LNCaP clone FGC (cell line): ENCODE results near the gene CLBA1.

Experiments
- DNase-seq: peaks from one replicate; pipeline ENCODE4 v3.0.0-alpha.2; 2011; ENCODE audit warnings: low read depth
- H3K4me3 ChIP-seq: 2 replicates; pipeline ENCODE4 v1.5.1; 2011; ENCODE audit warnings: mild to moderate bottlenecking, low read depth, low read length, control low read depth
- TF ChIP-seq, protein P1 (sequence below): IDR thresholded peaks from 2 replicates; pipeline ENCODE4 v1.5.1; 2012; ENCODE audit warnings: mild to moderate bottlenecking; ENCODE audit not compliant: control insufficient read depth, insufficient read depth; ENCODE audit errors: extremely low read depth

CLBA1 gene

DNA sequence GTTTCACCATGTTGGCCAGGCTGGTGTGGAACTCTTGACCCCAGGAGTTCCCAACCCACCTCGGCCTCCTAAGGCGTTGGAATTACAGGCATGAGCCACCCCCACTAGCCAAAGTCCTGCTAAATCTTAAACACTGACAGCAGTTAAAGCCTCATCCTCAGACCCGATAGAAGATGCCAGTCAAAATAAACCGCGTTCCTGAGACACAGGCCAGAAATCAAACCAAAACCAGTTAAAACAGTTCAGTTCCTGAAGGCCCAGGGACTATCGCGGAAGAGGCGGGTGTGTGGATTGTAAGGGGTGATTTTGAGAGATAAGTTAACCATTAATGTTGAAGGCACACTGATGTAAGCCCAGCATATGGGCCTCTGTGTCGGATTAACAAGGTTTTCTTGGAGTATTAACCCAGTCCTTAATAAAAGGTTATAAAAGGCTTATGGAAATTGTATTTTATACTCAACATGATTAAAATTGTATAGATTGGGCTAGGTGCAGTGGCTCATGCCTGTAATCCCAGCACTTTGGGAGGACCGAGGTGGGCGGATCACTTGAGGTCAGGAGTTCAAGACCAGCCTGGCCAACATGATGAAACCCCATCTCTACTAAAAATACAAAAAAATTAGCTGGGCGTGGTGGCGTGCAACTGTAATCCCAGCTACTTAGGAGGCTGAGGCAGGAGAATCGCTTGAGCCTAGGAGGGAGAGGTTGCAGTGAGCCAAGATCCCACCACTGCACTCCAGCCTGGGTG is 54.0 kb downstream of the CLBA1 start:
- H3K4me3 ChIP-seq: no peak overlapping the region
- no peak for DNase-seq
- TF ChIP-seq, protein P1, sequence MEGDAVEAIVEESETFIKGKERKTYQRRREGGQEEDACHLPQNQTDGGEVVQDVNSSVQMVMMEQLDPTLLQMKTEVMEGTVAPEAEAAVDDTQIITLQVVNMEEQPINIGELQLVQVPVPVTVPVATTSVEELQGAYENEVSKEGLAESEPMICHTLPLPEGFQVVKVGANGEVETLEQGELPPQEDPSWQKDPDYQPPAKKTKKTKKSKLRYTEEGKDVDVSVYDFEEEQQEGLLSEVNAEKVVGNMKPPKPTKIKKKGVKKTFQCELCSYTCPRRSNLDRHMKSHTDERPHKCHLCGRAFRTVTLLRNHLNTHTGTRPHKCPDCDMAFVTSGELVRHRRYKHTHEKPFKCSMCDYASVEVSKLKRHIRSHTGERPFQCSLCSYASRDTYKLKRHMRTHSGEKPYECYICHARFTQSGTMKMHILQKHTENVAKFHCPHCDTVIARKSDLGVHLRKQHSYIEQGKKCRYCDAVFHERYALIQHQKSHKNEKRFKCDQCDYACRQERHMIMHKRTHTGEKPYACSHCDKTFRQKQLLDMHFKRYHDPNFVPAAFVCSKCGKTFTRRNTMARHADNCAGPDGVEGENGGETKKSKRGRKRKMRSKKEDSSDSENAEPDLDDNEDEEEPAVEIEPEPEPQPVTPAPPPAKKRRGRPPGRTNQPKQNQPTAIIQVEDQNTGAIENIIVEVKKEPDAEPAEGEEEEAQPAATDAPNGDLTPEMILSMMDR: no peak

DNA sequence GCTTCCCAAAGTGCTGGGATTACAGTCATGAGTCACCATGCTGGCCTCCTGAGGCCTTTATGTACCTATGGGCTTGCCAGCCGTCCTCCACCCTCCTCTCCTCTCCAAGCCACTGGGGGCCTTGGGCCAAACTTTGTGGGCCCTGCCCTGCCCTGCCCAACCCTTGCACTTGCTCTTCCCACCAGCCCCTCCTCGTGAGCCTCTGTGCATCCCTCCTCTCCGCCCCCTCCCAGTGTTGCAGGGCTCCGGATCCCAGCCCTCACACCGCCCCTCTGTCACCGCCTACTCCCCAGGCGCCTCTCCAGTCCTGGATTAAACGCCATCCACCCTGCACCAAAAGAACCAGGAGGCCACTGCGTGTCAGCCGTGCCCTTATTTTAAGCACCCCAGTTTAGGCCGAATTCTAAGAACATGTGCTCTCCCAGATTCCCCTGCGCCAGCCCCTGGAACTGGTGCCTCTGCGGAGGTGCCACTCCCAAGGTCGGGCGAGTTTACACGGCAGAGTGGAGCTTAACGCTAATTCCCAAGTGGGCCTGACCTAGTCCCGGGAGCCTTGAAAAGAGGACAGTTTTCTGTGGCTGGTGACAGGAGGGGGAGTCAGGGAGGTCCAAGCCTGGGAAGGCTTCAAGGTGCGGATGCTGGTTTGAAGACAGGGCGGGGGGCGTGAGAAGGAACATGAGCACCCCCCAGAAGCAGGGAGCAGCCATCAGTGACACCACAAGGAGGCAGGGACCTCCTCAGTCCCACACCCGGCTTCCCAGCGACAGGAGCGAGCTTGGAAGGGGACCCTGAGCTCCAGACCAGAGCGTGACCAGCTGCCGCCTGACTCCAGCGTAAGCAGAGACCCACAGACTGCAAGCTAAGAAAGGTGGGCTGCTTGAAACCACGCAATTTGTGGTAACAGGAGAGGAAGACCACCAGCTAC is 56.5 kb downstream of the CLBA1 start:
- no peak overlapping the region for H3K4me3 ChIP-seq
- TF ChIP-seq, protein P1: no peak
- no peak for DNase-seq

DNA sequence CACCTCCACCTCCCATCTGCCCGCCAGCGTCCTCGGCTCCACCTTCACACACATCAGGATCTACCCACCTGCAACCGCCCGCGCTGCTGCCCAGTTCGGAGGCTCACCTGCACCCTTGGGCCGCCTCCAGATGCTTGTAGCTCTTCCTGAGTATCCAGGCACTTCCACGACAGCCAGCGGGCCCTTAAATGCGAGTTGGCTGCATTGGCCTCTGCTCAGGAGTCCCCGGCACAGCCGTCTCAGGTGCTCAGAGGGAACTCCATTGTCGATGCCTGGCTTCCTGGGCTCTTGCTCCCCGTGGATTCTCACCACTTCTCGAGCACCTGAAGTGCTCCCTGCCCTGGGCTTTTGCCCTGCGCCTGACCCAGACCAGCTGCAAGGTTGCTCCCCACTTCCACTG is 57.2 kb downstream of the CLBA1 start:
- no peak for DNase-seq
- H3K4me3 ChIP-seq: no peak overlapping the region
- TF ChIP-seq, protein P1: no peak

DNA sequence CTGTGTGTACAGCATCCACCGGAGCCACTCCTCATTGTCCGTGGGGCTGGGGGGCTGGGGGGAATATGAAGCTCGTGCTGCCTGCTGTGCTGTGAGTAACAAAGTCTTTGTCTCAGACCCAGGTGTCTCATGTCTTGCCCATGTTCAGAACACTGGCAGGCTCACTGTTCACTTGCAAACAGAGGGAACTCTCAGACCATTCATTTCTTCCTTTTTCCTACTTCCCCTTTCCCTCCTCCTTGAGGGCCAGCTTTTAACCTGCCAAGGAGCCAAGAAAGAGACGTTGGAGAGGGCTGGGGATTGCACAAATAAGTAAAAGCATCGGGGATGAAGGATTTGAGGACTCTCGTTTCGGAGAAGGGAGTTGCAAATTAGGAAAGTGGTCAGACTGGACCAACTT is 58.1 kb downstream of the CLBA1 start:
- TF ChIP-seq, protein P1: no peak
- DNase-seq: no peak
- H3K4me3 ChIP-seq: no peak overlapping the region
